SK-N-SH (cell line): Measurements from ENCODE around the gene PRADC1. TPM values are rescaled to one million over a fixed set of nuclear protein-coding genes. Genes with fewer than 3 reads are reported as not detected.

Source experiments
- CTCF ChIA-PET: fragments of 300-600, 350-600 bp; formaldehyde crosslinking; extraction: SDS; loops from one replicate; lab custom pipeline; 2021; lab: Yijun Ruan, JAX
- POLR2A ChIA-PET: fragments of 350-600 bp; sonication (Branson Sonifier 250); formaldehyde crosslinking; extraction: SDS; loops from one replicate; lab custom pipeline; 2020; ENCODE audit warnings: antibody characterized with exemption, inconsistent platforms; lab: Yijun Ruan, JAX
- DNase-seq: peaks from one replicate; pipeline ENCODE4 v3.0.0; 2012
- H2AFZ ChIP-seq: fragments of 200-600 bp; sonication (generic); 2 replicates; pipeline ENCODE4 v1.8.1; 2016; ENCODE audit warnings: antibody characterized with exemption, mild to moderate bottlenecking, low read depth
- H3F3A ChIP-seq: fragments of 200-600 bp; sonication (generic); replicated peaks from 2 replicates; pipeline ENCODE3; 2016; ENCODE audit warnings: antibody characterized with exemption, mild to moderate bottlenecking; ENCODE audit not compliant: insufficient read depth
- H3K27ac ChIP-seq, 2 experiments: fragments of 200-500 bp in 1 of 2; fragments of 200-600 bp in 1 of 2; sonication (Bioruptor generic) in 1 of 2; sonication (generic), shearing (Covaris generic) in 1 of 2; 2 replicates each; pipeline versions ENCODE4 v1.5.1 to v1.6.1; 2014 to 2016; ENCODE audit warnings: low read depth in 2 of 2, inconsistent platforms in 1 of 2, low read length in 1 of 2, mild to moderate bottlenecking in 1 of 2, mixed read lengths in 1 of 2
- H3K27me3 ChIP-seq: fragments of 200-600 bp; sonication (generic), shearing (Covaris generic); 2 replicates; pipeline ENCODE4 v1.6.1; 2016; ENCODE audit warnings: mixed run types; ENCODE audit not compliant: insufficient read depth
- H3K36me3 ChIP-seq, 2 experiments: fragments of 200-500 bp in 1 of 2; fragments of 200-600 bp in 1 of 2; sonication (Bioruptor generic) in 1 of 2; sonication (generic) in 1 of 2; replicated peaks in 1 of 2; 2 replicates each; pipeline versions ENCODE3 to v1.5.1; 2014 to 2016; ENCODE audit warnings: low read length in 1 of 2, mild to moderate bottlenecking in 1 of 2; ENCODE audit not compliant: insufficient read depth in 2 of 2, control insufficient read depth in 1 of 2
- H3K4me1 ChIP-seq, 2 experiments: fragments of 200-500 bp in 1 of 2; fragments of 200-600 bp in 1 of 2; sonication (Bioruptor generic) in 1 of 2; sonication (generic), shearing (Covaris generic) in 1 of 2; 2 replicates each; pipeline versions ENCODE4 v1.5.1 to v1.6.1; 2014 to 2016; ENCODE audit warnings: low read depth in 1 of 2, low read length in 1 of 2, mixed run types in 1 of 2; ENCODE audit not compliant: insufficient read depth in 2 of 2, control insufficient read depth in 1 of 2
- H3K4me2 ChIP-seq: fragments of 200-600 bp; sonication (generic), shearing (Covaris generic); 2 replicates; pipeline ENCODE4 v1.6.1; 2017; ENCODE audit warnings: mixed run types
- H3K4me3 ChIP-seq, 2 experiments: fragments of 200-500 bp in 1 of 2; fragments of 200-600 bp in 1 of 2; sonication (Bioruptor generic) in 1 of 2; sonication (generic), shearing (Covaris generic) in 1 of 2; 2 replicates each; pipeline versions ENCODE4 v1.5.1 to v1.8.1; 2014 to 2016; ENCODE audit warnings: low read depth in 2 of 2, inconsistent platforms in 1 of 2, low read length in 1 of 2, mild to moderate bottlenecking in 1 of 2, mixed read lengths in 1 of 2, moderate library complexity in 1 of 2
- H3K79me2 ChIP-seq: fragments of 200-600 bp; sonication (generic); 2 replicates; pipeline ENCODE4 v1.8.1; 2017; ENCODE audit warnings: mild to moderate bottlenecking; ENCODE audit not compliant: insufficient read depth
- H3K9ac ChIP-seq: fragments of 200-600 bp; sonication (generic); 2 replicates; pipeline ENCODE4 v1.6.1; 2017; ENCODE audit warnings: mixed run types
- H3K9me2 ChIP-seq: fragments of 200-600 bp; sonication (generic); 2 replicates; pipeline ENCODE4 v1.6.1; 2017; ENCODE audit warnings: mixed run types
- H3K9me3 ChIP-seq: fragments of 200-600 bp; sonication (generic); 2 replicates; pipeline ENCODE4 v1.6.1; 2017; ENCODE audit warnings: mixed run types, mild to moderate bottlenecking, moderate library complexity
- H4K20me1 ChIP-seq: fragments of 200-600 bp; sonication (generic); 2 replicates; pipeline ENCODE4 v1.6.1; 2017; ENCODE audit warnings: mild to moderate bottlenecking, mixed run types; ENCODE audit not compliant: insufficient read depth
- ELF1 ChIP-seq: IDR thresholded peaks from 2 replicates; pipeline ENCODE4 v1.4.0; 2012
- EZH2phosphoT487 ChIP-seq: fragments of 200-600 bp; sonication (generic); IDR thresholded peaks from 2 replicates; pipeline ENCODE4 v1.6.1; 2017; ENCODE audit warnings: low read depth, mixed run types, mild to moderate bottlenecking, antibody characterized with exemption, moderate library complexity, borderline replicate concordance
- FOSL2 ChIP-seq: IDR thresholded peaks from 2 replicates; pipeline ENCODE4 v1.4.0; 2012; ENCODE audit warnings: low read depth, mild to moderate bottlenecking, moderate library complexity, borderline replicate concordance
- GATA2 ChIP-seq: sonication (generic); formaldehyde crosslinking; IDR thresholded peaks from 2 replicates; pipeline ENCODE4 v1.5.0; 2020; ENCODE audit warnings: mild to moderate bottlenecking, missing genetic modification reagents
- MEF2A ChIP-seq: IDR thresholded peaks from 2 replicates; pipeline ENCODE4 v1.4.0; 2012; ENCODE audit warnings: low read depth, borderline replicate concordance
- MXI1 ChIP-seq: IDR thresholded peaks from 2 replicates; pipeline ENCODE4 v1.6.1; 2012; ENCODE audit warnings: mild to moderate bottlenecking, low read depth, low read length, improper control_type of control experiment
- NRF1 ChIP-seq: IDR thresholded peaks from 2 replicates; pipeline ENCODE4 v1.6.1; 2012; ENCODE audit warnings: low read depth, mild to moderate bottlenecking, low read length
- RCOR1 ChIP-seq: fragments of 150-350 bp; IDR thresholded peaks from 2 replicates; pipeline ENCODE4 v1.6.1; 2017; ENCODE audit warnings: antibody characterized with exemption, low read length
- RFX5 ChIP-seq: IDR thresholded peaks from 2 replicates; pipeline ENCODE4 v1.6.1; 2012; ENCODE audit warnings: mild to moderate bottlenecking, improper control_type of control experiment, low read length
- RXRA ChIP-seq: IDR thresholded peaks from 2 replicates; pipeline ENCODE4 v1.4.0; 2012; ENCODE audit warnings: low read depth, mild to moderate bottlenecking, borderline replicate concordance
- TEAD4 ChIP-seq: IDR thresholded peaks from 2 replicates; pipeline ENCODE4 v1.4.0; 2012; ENCODE audit warnings: mild to moderate bottlenecking, borderline replicate concordance; ENCODE audit not compliant: insufficient read depth
- WGBS: methylation state at CpG from one replicate; pipeline ENCODE4 v1.1.6; 2017; ENCODE audit warnings: low lambda C conversion rate; 5-methylcytosine and 5-hydroxymethylcytosine counted together
- polyA plus RNA-seq, 3 experiments: library from polyadenylated mRNA; depleted of rRNA; stranded (reverse); fragments of >200 nt; gene quantifications; 2 replicates each; pipeline ENCODE4 v1.2.3, GENCODE V29; 2012
- TF ChIP-seq, protein P1 (sequence below): fragments of 200-600 bp; sonication (generic); IDR thresholded peaks from 2 replicates; pipeline ENCODE4 v1.6.1; 2017; ENCODE audit warnings: antibody characterized with exemption, mild to moderate bottlenecking, moderate library complexity
- TF ChIP-seq, protein P2 (sequence below): IDR thresholded peaks from 2 replicates; pipeline ENCODE4 v1.4.0; 2012; ENCODE audit warnings: low read depth, borderline replicate concordance

Gene PRADC1
- polyA plus RNA-seq, 1 of the 3 experiments (the other 2 are of a cell fraction), result 8.5 TPM

DNA sequence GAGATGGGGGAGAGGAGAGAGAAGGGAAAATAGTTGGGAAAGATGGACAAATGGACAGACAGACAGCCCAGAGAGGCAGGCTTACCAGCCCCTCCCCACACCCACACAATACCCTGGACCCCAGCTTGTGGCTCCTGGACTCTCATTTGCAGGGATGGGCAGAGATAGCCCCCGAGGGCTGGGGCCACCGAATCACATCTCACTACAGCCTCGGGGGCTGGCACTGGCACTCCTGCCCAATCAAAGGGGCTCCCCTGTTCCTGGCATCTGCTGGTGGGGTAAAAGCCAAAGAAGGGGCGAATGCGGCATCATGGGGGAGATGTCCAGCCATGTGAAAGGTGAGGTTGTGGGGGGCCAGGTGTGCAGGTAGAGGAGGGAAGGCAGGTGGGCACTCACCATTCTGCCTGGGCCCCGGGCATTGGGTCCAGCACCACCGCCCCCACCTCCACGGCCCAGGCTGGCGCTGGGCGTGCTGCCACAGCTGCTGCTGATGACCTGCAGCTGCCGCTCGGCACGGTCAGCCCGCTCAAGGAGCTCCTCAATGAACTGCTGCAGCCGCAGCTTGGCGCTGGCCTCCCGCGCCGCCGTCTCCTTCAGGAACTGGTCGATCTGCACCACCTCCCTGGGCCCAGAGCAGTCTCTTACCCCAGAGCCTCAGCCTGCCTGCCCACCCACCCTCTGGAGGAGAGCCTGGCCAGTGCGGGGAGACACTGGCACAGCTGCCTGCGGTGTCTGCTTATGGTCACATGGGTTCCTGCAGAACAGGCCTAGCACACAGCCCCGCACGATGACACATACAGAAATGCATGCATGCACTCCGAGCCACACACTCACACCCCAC is 33.2 kb upstream of the PRADC1 start:
- no peak overlapping the region for H3K9ac ChIP-seq
- CTCF ChIA-PET, result interaction anchor here (0.7 to 1.5 kb wide), 2 partner anchors 11 to 380 kb away, joined by 3 read pairs; no protein-coding TSS in a partner anchor
- no peak for DNase-seq

DNA sequence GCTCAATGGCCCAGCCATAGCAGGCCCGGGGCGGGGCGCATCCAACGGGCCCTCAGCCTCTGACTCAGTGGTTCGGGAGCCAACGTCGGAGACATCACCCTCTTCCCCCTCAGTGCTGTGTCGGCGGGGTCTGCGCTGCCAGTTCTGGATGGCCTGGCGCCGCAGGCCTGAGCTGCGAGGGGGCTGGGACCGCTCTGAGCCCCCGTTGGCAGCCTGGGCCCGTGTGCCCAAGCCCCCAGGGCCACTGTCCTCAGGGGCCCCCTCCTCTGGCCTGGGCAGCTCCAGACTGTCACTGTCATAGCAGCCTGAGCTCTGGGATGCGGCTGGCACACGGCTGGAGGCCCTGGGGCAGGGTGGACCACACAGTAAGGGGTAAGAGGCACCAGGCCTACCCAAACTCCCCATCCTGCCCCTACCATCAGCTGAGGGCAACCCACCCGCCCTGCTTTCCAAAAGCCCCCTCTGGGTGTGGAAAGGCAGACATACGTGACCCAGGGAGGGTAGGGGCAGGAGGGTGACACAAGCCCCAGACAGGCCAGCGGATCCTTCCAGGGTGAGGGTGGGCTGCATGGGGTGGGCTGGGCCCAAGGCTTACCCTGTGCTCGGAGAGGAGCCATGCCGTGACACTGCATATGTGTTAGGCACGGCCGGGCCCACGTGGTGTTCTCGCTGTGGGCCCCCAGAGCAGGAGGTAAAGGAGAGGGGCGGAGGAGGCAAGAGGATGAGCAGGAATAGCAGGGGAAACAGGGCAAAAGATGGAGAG is 32.4 kb upstream of the PRADC1 start:
- H3K27ac ChIP-seq, result no peak overlapping the region; a peak in 1 of 4 replicates
- H3K4me3 ChIP-seq, result no peak overlapping the region
- 91% methylated on average over 24 of the region's 28 CpGs for WGBS
- no peak overlapping the region for H2AFZ ChIP-seq
- H3K36me3 ChIP-seq, result no peaks in the 10 kb centered on the region
- POLR2A ChIA-PET, result no interaction called here
- H3K79me2 ChIP-seq, result no peaks in the 10 kb centered on the region
- no peaks in the 10 kb centered on the region for H3K27me3 ChIP-seq
- no peaks in the 10 kb centered on the region for H3F3A ChIP-seq
- no peak overlapping the region for H3K4me2 ChIP-seq
- TF ChIP-seq, protein P1, sequence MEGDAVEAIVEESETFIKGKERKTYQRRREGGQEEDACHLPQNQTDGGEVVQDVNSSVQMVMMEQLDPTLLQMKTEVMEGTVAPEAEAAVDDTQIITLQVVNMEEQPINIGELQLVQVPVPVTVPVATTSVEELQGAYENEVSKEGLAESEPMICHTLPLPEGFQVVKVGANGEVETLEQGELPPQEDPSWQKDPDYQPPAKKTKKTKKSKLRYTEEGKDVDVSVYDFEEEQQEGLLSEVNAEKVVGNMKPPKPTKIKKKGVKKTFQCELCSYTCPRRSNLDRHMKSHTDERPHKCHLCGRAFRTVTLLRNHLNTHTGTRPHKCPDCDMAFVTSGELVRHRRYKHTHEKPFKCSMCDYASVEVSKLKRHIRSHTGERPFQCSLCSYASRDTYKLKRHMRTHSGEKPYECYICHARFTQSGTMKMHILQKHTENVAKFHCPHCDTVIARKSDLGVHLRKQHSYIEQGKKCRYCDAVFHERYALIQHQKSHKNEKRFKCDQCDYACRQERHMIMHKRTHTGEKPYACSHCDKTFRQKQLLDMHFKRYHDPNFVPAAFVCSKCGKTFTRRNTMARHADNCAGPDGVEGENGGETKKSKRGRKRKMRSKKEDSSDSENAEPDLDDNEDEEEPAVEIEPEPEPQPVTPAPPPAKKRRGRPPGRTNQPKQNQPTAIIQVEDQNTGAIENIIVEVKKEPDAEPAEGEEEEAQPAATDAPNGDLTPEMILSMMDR, result no peak
- TF ChIP-seq RXRA (no peak), NRF1 (no peak), MXI1 (no peak)
- DNase-seq, result no peak
- no peaks in the 10 kb centered on the region for H3K9me3 ChIP-seq
- H3K9ac ChIP-seq, result no peak overlapping the region
- H3K9me2 ChIP-seq, result no peaks in the 10 kb centered on the region
- CTCF ChIA-PET, result interaction anchor here (0.7 to 1.5 kb wide), 2 partner anchors 10 to 379 kb away, joined by 3 read pairs; no protein-coding TSS in a partner anchor
- no peaks in the 10 kb centered on the region; a peak in 1 of 4 replicates for H3K4me1 ChIP-seq
- H4K20me1 ChIP-seq, result no peaks in the 10 kb centered on the region

More for the DNA sequence above, 33.2 kb upstream of the PRADC1 start:
- no peak overlapping the region for H3K4me2 ChIP-seq
- H3K9me3 ChIP-seq, result no peaks in the 10 kb centered on the region
- H2AFZ ChIP-seq, result no peak overlapping the region
- no peaks in the 10 kb centered on the region for H4K20me1 ChIP-seq
- H3K36me3 ChIP-seq, result no peaks in the 10 kb centered on the region
- POLR2A ChIA-PET, result no interaction called here
- no peaks in the 10 kb centered on the region for H3K9me2 ChIP-seq
- 81% methylated on average over 21 of the region's 26 CpGs for WGBS
- H3F3A ChIP-seq, result no peaks in the 10 kb centered on the region
- H3K27ac ChIP-seq, result no peak overlapping the region; a peak in 1 of 4 replicates
- no peaks in the 10 kb centered on the region for H3K79me2 ChIP-seq
- no peak for TF ChIP-seq RFX5
- TF ChIP-seq ELF1, result no peak
- no peak for TF ChIP-seq MEF2A
- TF ChIP-seq GATA2 (CRISPR knock-in tag), result no peak
- no peak for TF ChIP-seq EZH2phosphoT487
- no peak for TF ChIP-seq RCOR1
- TF ChIP-seq FOSL2, result no peak
- no peak for TF ChIP-seq TEAD4
- TF ChIP-seq, protein P1, result no peak
- TF ChIP-seq, protein P2, sequence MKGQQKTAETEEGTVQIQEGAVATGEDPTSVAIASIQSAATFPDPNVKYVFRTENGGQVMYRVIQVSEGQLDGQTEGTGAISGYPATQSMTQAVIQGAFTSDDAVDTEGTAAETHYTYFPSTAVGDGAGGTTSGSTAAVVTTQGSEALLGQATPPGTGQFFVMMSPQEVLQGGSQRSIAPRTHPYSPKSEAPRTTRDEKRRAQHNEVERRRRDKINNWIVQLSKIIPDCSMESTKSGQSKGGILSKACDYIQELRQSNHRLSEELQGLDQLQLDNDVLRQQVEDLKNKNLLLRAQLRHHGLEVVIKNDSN, result no peak
- no peaks in the 10 kb centered on the region; a peak in 1 of 4 replicates for H3K4me1 ChIP-seq
- no peak overlapping the region for H3K4me3 ChIP-seq
- H3K27me3 ChIP-seq, result no peaks in the 10 kb centered on the region
